ENCODE data around the gene SPI1.
"Not testable (repeated sequence)": the region's sequence is repeated elsewhere in the genome, so short reads cannot be mapped to it uniquely, and the experiment has no call there.

Gene SPI1

DNA sequence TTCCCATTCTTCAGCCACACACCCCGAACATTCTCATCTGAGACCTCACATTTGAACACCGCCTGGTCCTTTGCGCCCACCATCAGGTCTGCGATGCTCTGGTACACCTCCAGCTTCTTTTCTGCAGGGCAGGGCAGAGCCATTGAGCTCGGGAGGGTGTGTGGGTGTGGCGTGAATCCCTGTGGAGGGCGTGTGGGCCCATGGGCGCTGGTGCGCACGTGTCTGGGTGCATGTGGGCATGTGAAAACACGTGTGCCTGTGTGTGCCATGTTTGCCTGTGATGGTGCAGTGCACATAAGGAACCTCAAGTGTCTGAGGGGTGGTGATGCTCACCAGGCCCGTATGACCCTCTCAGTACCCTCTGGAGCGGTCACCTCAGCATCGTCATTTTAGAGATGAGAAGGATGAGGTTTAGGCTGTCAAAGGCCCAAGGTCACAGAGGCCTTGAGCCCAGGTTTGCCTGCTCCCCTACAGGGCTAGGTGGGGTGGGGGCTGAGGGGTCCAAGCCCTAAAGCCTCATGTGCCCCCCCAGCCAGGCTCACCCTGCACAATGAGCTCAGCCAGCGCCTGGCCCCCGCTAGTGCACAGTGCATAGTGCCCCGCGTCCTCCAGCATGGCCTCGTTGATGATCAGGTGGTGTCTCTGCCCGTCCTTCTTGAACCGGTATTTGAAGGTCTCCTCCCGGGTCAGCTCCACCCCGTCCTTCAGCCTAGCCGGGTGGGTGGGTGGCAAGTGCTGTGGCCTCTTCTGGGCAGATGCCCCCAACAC, 36.1 kb downstream of the SPI1 start:
- no peak for DNase-seq (ENCODE audit: low spot score)

DNA sequence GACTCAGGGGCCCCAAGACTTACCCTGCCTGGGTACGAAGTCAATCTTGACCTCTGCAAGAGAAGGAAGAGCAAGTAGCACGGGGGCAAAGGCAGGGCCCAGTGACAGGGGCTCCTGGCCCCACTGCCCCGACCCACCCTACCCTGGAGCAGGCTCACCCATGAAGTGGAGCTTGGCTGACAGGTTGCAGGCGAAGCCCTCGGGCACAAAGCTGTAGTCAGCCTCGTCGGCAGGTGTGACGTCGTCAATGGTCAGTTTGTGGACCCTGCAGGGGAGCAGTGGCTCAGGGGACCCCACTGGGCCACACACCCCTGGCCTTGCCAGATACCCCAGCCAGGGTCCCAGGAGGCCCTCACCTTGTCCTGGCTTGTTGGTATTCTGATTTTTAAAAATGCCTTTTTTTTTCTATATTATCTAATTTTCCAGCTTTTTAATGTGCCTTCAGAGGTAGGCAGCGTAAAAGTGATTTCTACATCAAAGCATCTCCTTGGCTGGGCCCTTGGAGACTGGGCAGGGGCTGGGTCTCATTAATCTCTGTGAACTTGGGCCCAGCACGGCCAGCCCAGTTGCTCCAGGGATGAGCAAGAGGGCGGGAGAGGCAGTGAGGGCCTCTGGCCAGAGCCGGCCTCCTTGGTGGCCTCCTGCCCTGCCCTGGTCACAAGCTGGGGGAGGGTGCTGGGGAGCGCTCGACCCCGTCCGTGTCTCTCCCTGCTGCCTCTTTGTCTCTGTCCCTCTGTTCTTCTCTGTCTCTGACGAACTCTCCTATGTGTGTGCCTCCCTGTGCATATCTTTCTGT, 37.2 kb downstream of the SPI1 start:
- no peak for DNase-seq (ENCODE audit: low spot score)

GRCh38 chr11:47340010-47340409, 38.3 kb downstream of the SPI1 start:
- no peak for DNase-seq (ENCODE audit: low spot score)

GRCh38 chr11:47338396-47339241, 39.7 kb downstream of the SPI1 start:
- no peak for DNase-seq (ENCODE audit: low spot score)

DNA sequence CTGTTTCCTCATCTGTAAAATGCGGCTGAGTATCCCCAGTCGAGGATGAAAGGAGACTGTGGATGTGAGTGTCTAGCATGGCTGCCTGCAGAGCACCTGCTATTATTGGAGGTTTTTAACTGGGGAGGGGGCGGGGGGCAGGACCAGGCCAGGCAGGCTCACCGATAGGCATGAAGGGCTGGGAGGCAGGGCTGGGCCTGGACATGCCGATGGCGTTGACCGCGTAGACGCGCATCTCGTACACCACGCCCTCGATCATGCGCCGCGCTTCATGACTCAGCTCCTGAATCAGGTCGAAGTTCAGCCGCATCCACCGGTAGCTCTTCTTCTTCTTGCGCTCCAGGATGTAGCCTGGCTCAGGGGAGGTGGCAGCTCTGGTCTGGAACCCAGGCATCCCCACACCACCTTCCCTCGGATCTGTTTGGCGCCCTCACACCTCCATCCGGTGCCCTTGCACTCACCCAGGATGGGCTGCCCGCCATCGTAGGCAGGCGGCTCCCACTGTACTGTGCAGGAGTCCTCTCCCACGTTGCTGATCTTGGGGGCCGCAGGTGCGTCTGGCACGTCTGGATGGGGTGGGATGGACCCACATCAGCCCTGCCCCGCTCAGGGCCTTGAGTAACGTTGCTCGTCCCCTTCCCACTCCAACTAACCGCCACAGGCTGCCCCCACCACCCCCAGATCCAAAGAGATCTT, 41.0 kb downstream of the SPI1 start:
- DNase-seq (ENCODE audit: low spot score) = no peak

- DNase-seq (ENCODE audit: low spot score) = no peak
Measured at GRCh38 chr11:47336595-47336994, 41.8 kb downstream of the SPI1 start.

GRCh38 chr11:47335733-47336132, 42.6 kb downstream of the SPI1 start:
- no peak for DNase-seq (ENCODE audit: low spot score)

DNA sequence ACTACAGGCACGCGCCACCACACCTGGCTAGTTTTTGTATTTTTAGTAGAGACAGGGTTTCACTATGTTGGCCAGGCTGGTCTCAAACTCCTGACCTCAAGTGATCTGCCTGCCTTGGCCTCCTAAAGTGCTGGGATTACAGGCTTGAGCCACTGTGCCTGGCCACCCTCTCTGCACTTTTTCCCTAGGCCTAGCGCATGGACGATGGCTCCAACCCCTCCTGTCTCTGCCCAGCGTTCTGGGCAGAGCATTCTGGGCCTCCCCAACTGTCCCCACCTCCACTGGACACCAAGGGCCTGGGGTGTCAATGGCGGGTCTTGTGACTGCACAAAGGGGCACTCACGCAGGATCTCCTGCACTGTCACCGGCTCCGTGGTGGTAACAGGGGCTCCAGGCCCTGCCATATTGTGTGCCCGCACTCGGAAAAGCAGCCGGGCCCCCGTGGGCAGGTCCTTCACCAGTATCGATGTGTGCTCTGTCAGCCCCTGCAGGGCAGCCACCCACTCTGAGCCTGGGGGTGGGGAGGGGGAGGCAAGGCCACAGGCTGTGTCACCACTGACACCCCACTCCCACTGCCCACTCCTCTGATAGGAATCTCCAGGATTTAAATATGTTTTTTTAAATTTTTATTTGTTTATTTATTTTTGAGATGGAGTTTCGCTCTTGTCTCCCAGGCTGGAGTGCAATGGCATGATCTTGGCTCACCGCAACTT, 43.5 kb downstream of the SPI1 start:
- not testable (repeated sequence) for DNase-seq (ENCODE audit: low spot score)

- DNase-seq (ENCODE audit: low spot score) = no peak
Measured at GRCh38 chr11:47333886-47334443, 44.4 kb downstream of the SPI1 start.

GRCh38 chr11:47333526-47333845, 44.9 kb downstream of the SPI1 start:
- DNase-seq (ENCODE audit: low spot score) = no peak

DNA sequence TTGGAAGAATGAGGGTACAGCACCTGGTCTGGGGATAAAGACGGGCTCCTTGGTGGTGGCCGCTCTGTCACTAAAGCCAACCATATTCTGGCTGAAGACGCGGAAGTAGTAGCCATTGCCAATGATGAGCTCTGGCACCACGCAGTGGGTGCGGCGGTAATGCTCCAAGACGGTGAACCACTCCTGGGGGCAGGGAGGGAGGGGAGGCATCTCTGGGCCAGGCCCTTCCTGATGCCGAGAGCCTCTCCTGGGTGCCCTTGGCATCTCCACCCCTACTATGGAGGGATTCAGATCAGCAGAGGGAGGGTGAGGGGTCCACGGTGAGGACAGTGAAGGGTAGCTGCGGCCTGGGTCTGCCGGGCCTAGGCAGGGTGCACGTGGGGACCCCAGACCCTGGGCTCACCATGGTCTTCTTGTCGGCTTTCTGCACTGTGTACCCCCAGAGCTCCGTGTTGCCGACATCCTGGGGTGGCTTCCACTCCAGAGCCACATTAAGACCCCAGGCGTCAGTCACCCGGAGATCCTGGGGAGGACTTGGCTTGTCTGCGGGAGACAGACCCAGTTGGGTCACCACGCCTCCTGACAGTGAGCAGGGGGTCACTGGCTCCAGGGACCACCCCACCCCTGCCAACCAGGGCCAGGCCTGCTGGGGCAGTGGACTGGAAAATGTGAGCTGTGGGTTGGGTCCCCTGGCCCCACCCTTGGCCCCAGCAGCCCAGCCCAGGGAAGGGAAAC, 45.4 kb downstream of the SPI1 start:
- no peak for DNase-seq (ENCODE audit: low spot score)

GRCh38 chr11:47332303-47332711, 46.0 kb downstream of the SPI1 start:
- DNase-seq (ENCODE audit: low spot score) = no peak

- no peak for DNase-seq (ENCODE audit: low spot score)
Measured at GRCh38 chr11:47331454-47332302, 46.7 kb downstream of the SPI1 start.

DNA sequence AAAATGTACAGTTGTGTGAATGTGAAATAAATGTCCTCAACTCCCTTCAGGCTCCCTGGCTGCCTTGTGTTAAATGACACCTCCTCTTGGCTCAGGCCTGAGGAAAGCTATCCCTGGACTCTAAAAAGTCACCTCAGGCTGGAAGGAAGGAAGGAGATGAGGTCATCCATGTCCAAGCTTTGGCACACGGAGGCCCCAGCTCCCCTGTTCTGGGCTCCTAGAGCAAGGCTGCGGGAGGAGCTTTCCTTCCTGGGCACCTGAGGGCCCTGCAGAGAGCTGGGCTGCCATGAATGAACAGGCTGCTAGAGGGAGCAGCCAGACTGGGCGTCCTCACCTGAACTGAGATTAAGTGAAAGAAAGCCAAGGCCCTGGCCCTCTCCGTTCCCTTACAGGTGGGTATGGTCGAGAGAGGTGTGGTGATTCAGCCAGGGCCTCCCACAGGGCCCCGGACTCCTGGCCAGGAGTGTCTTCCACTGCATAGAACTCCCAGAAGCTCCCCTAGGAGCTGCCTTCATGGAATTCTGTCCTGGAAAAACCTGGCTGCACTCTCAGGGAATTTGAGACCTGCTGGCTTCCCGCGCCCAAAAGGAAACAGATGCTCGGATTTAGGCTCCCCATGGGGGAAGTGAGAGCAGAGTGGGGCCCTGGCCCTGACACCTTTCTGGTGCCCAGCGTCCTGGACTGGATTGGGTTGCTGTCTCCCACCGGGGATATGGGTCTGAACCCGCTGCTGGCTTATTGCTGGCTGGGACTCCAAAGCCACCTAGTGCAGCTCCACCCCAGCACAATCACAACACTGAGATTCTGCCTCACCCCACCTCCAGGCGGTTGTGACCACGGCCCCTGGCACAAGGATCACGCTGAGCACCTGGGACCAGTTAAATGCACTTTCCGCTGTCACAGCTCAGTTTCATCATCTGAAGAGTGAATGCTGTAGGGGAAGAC, 48.1 kb downstream of the SPI1 start:
- DNase-seq (ENCODE audit: low spot score) = no peak

DNA sequence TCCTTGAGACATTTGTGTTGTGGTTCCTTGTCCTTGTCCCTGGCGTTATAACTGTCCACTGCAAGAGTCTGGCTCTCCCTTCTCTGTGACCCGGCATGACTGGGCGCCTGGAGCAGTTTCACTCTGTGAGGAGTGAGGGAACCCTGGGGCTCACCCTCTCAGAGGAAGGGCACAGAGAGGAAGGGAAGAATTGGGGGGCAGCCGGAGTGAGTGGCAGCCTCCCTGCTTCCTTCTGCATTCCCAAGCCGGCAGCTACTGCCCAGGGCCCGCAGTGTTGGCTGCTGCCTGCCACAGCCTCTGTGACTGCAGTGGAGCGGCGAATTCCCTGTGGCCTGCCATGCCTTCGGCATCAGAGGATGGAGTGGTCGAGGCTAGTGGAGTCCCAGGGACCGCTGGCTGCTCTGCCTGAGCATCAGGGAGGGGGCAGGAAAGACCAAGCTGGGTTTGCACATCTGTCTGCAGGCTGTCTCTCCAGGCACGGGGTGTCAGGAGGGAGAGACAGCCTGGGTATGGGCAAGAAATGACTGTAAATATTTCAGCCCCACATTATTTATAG, 48.8 kb downstream of the SPI1 start:
- DNase-seq (ENCODE audit: low spot score) = no peak

GRCh38 chr11:47328449-47329390, 49.6 kb downstream of the SPI1 start:
- no peak for DNase-seq (ENCODE audit: low spot score)

All from SK-N-DZ (cell line).